ENCODE data around the gene ZBTB7C. TPM values are rescaled to one million over a fixed set of nuclear protein-coding genes. Genes with fewer than 3 reads are reported as not detected.

Gene ZBTB7C
- total RNA-seq, 2 experiments from 2014 or later, result not detected

GRCh38 chr18:48078448-48078847 lies 330.7 kb downstream of the ZBTB7C start:
- no peak for ATAC-seq
- POLR2A ChIA-PET, result no interaction called here
- CTCF ChIA-PET, result no interaction called here
- intact Hi-C loops (cut with micrococcal nuclease), result no loop called here
- Mint-ChIP-seq H3K4me3 (no peak overlapping the region), H3K9me3 (no peaks in the 10 kb centered on the region), H3K4me1 (ENCODE audit: low read depth) (no peaks in the 10 kb centered on the region), H3K27me3 (no peaks in the 10 kb centered on the region), H3K36me3 (ENCODE audit: low read depth) (no peaks in the 10 kb centered on the region), H3K27ac (no peak overlapping the region)
- DNase-seq, result no peak
- TF ChIP-seq CTCF (IDR thresholded peaks at IDR 0.05), result no peak

- no peak overlapping the region for H3K4me3 Mint-ChIP-seq
Measured at GRCh38 chr18:48077291-48077690, 331.9 kb downstream of the ZBTB7C start.

GRCh38 chr18:48076461-48076860 lies 332.7 kb downstream of the ZBTB7C start:
- Mint-ChIP-seq H3K9me3 (no peaks in the 10 kb centered on the region), H3K27me3 (no peaks in the 10 kb centered on the region), H3K36me3 (ENCODE audit: low read depth) (no peaks in the 10 kb centered on the region), H3K4me1 (ENCODE audit: low read depth) (no peaks in the 10 kb centered on the region), H3K4me3 (no peak overlapping the region), H3K27ac (no peak overlapping the region)
- CTCF ChIA-PET, result no interaction called here
- ATAC-seq (no peak), DNase-seq (no peak)
- no peak for TF ChIP-seq CTCF (IDR thresholded peaks at IDR 0.05)
- intact Hi-C loops (cut with micrococcal nuclease), result no loop called here
- POLR2A ChIA-PET, result no interaction called here

More at GRCh38 chr18:48077291-48077690, 331.9 kb downstream of the ZBTB7C start:
- Mint-ChIP-seq H3K27ac (no peak overlapping the region), H3K4me1 (ENCODE audit: low read depth) (no peaks in the 10 kb centered on the region), H3K36me3 (ENCODE audit: low read depth) (no peaks in the 10 kb centered on the region), H3K27me3 (no peaks in the 10 kb centered on the region), H3K9me3 (no peaks in the 10 kb centered on the region)
- ATAC-seq (no peak), DNase-seq (no peak)
- CTCF ChIA-PET, result no interaction called here
- POLR2A ChIA-PET, result no interaction called here
- intact Hi-C loops (cut with micrococcal nuclease), result no loop called here
- TF ChIP-seq CTCF (IDR thresholded peaks at IDR 0.05), result no peak

GRCh38 chr18:48075707-48076093 lies 333.5 kb downstream of the ZBTB7C start:
- TF ChIP-seq CTCF (IDR thresholded peaks at IDR 0.05), result no peak
- no peaks in the 10 kb centered on the region for H3K4me1 Mint-ChIP-seq (ENCODE audit: low read depth)
- ChIA-PET CTCF (no interaction called here), POLR2A (no interaction called here)
- DNase-seq (no peak), ATAC-seq (no peak)
- no peak overlapping the region for H3K4me3 Mint-ChIP-seq
- intact Hi-C loops (cut with micrococcal nuclease), result no loop called here
- no peaks in the 10 kb centered on the region for H3K36me3 Mint-ChIP-seq (ENCODE audit: low read depth)
- H3K27me3 Mint-ChIP-seq, result no peaks in the 10 kb centered on the region
- no peaks in the 10 kb centered on the region for H3K9me3 Mint-ChIP-seq
- H3K27ac Mint-ChIP-seq, result no peak overlapping the region

GRCh38 chr18:48074929-48075706 lies 334.1 kb downstream of the ZBTB7C start:
- no peaks in the 10 kb centered on the region for H3K36me3 Mint-ChIP-seq (ENCODE audit: low read depth)
- ATAC-seq (no peak), DNase-seq (no peak)
- intact Hi-C loops (cut with micrococcal nuclease), result no loop called here
- H3K27ac Mint-ChIP-seq, result no peak overlapping the region
- ChIA-PET CTCF (no interaction called here), POLR2A (no interaction called here)
- H3K4me3 Mint-ChIP-seq, result no peak overlapping the region
- H3K27me3 Mint-ChIP-seq, result no peaks in the 10 kb centered on the region
- H3K4me1 Mint-ChIP-seq (ENCODE audit: low read depth), result no peaks in the 10 kb centered on the region
- TF ChIP-seq CTCF (IDR thresholded peaks at IDR 0.05), result no peak
- no peaks in the 10 kb centered on the region for H3K9me3 Mint-ChIP-seq

All from activated CD8-positive, alpha-beta T cell treated with anti-CD3 and anti-CD28 coated beads for 36 hours (primary cell).